H7 (cell line): ENCODE measurements around the gene PARP15. TPM values are rescaled to one million over a fixed set of nuclear protein-coding genes. Genes with fewer than 3 reads are reported as not detected.
"Not testable (repeated sequence)": the region's sequence is repeated elsewhere in the genome, so short reads cannot be mapped to it uniquely, and the experiment has no call there.

Experiments used
- DNase-seq: peaks from one replicate; pipeline ENCODE4 v3.0.0; 2012
- H3K27me3 ChIP-seq: 2 replicates; pipeline ENCODE4 v1.6.0; 2011; ENCODE audit warnings: mild to moderate bottlenecking, low read length; ENCODE audit not compliant: control insufficient read depth, insufficient read depth
- H3K36me3 ChIP-seq: replicated peaks from 2 replicates; pipeline ENCODE4 v1.5.1; 2011; ENCODE audit warnings: low read length; ENCODE audit not compliant: control insufficient read depth, insufficient read depth
- H3K4me3 ChIP-seq: 2 replicates; pipeline ENCODE4 v1.5.1; 2011; ENCODE audit warnings: low read depth, mild to moderate bottlenecking, control low read depth, low read length, moderate library complexity; ENCODE audit not compliant: insufficient read depth
- total RNA-seq: library from RNA; depleted of rRNA; stranded (reverse); fragments of >200 nt; shearing (Covaris generic); gene quantifications from 2 replicates; pipeline ENCODE4 v1.2.3, GENCODE V29; 2014

PARP15 gene
- total RNA-seq, 1 experiment from 2014 or later, result not detected

DNA sequence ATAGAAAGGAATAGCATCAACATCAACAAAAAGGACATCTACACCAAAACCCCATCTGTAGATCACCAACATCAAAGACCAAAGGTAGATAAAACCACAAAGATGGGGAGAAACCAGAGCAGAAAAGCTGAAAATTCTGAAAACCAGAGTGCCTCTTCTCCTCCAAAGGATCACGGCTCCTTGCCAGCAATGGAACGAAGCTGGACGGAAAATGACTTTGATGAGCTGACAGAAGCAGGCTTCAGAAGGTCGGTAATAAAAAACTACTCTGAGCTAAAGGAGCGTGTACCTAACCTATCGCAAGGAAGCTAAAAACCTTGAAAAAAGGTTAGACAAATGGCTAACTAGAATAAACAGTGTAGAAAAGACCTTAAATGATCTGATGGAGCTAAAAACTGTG, 74.5 kb downstream of the PARP15 start:
- H3K4me3 ChIP-seq, H3K27me3 ChIP-seq, DNase-seq, H3K36me3 ChIP-seq: not testable (repeated sequence)

DNA sequence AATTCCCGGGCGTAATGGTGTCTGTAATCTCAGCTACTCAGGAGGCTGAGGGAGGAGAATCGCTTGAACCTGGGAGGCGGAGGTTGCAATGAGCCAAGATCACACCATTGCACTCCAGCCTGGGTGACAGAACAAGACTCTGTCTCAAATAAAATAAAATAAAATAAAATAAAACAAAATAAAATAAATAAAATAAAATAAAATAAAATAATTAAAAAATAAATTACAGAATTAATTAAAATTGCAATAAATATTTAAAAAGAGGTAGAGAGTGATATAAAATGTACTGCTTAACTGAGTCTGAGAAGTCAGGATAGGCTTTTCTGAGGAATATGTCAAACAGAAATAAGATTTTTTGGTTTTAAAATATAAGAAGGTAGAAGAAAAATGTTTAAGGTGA, 80.9 kb downstream of the PARP15 start:
- H3K27me3 ChIP-seq, DNase-seq, H3K36me3 ChIP-seq, H3K4me3 ChIP-seq: not testable (repeated sequence)

DNA sequence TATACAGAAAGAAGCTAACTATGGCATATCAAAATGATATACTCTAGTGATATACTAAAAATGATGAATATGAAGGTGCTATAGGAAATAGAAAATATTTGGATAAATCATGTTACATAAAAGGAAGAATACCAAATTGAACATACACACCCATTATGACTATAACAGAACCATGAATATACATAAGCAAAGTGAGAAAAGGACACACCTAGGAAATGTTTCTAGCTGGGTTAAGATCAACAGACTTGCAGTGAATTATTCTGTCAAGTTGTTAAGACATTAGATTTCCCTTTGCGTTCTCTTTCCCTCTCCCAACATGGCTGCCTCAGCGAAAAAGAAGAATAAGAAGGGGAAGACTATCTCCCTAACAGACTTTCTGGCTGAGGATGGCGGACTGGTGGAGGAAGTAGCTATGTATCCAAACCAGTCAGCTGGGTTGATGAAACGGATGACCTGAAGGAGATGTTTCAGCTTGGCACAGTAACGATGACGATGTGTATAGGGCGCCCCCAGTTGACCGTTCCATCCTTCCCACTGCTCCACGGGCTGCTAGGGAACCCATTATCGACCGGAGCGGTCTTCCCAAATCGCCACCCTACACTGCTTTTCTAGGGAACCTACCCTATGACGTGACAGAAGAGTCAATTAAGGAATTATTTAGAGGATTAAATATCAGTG, 83.0 kb downstream of the PARP15 start:
- Histone ChIP-seq H3K36me3 (no peaks in the 10 kb centered on the region), H3K4me3 (no peak overlapping the region), H3K27me3 (no peaks in the 10 kb centered on the region)
- peak; percentile 16 for DNase-seq

- Histone ChIP-seq H3K4me3 (no peak overlapping the region), H3K36me3 (no peaks in the 10 kb centered on the region), H3K27me3 (no peaks in the 10 kb centered on the region)
- no peak for DNase-seq
These were observed 84.2 kb downstream of the PARP15 start for GRCh38 chr3:122661633-122662032.

DNA sequence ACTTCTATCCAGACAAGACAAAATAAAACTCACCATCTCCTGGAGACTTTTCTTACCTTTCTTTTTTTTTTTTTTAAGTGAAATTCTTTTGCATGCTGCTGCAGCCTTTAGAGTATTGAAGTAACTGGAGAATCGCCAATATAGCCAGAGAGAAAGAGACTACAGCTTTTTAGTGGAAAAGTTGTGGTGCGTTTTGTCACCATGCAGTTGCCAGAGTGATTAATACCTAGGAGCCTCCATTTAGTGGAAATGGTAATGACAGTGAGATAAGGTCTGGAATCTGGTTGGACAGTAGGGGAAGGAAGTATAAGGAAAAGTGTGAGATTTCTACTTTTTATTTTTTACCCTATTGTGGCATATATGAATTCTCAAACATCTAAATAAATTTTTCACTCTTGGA, 85.1 kb downstream of the PARP15 start:
- DNase-seq, result no peak
- Histone ChIP-seq H3K36me3 (no peaks in the 10 kb centered on the region), H3K27me3 (no peaks in the 10 kb centered on the region), H3K4me3 (no peak overlapping the region)

- no peak overlapping the region for H3K4me3 ChIP-seq
- no peaks in the 10 kb centered on the region for H3K36me3 ChIP-seq
- no peak for DNase-seq
- H3K27me3 ChIP-seq, result no peaks in the 10 kb centered on the region
These were observed 87.9 kb downstream of the PARP15 start for GRCh38 chr3:122665226-122665786.

- no peaks in the 10 kb centered on the region for H3K27me3 ChIP-seq
- no peak overlapping the region for H3K4me3 ChIP-seq
- H3K36me3 ChIP-seq, result no peaks in the 10 kb centered on the region
- no peak for DNase-seq
These were observed 88.4 kb downstream of the PARP15 start for GRCh38 chr3:122665881-122666280.

DNA sequence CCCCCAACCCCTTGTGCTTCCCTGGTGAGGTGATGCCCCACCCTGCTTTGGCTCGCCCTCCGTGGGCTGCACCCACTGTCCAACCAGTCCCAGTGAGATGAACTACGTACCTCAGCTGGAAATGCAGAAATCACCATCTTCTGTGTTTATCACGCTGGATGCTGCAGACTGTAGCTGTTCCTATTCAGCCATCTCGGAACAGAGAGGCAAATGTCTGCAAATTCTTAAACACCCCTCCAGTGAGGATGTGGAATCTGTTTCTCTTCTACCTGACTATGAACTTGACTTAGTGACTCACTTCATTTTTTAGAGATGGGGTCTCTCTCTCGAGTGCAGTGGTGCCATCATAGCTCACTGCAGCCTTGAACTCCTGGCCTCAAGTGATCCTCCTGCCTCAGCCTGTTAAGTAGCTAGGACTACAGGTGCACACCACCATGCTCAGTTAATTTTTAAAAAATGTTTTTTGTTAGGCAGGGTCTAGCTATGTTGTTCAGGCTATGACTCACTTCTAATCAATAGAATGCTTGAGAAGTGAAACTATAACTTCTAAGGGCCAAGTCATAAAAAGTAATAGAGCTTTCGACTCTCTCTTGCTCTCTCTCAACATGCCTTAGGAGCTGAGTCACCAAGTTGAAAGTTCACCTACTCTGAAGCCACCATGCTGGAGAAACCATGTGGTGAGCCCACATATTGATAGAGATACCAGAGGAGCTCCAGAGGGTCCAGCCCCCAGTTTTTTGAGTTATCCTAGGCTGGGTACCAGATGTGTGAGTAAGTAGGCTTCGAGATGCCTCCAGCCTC, 91.7 kb downstream of the PARP15 start:
- H3K27me3 ChIP-seq, result no peaks in the 10 kb centered on the region
- no peak for DNase-seq
- H3K36me3 ChIP-seq, result no peaks in the 10 kb centered on the region
- no peak overlapping the region for H3K4me3 ChIP-seq

DNA sequence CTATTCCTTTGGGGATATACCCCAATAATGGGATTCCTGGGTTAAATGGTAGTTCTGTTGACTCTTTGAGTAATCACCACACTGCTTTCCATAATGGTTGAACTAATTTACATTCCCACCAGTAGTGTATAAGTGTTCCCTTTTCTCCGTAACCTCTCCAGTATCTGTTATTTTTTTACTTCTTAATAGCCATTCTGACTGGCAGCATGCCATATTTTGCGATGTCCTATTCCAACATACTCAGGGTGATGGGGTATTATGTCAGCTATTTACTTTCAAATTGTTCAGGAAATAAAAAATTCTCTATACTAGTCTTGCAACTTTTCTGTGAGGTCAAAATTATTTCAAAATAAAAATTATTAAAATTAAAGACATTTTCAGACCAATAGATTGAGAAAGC, 94.1 kb downstream of the PARP15 start:
- DNase-seq, result no peak
- Histone ChIP-seq H3K36me3 (no peaks in the 10 kb centered on the region), H3K4me3 (no peak overlapping the region), H3K27me3 (no peaks in the 10 kb centered on the region)

GRCh38 chr3:122674339-122674738, 96.9 kb downstream of the PARP15 start:
- H3K36me3 ChIP-seq, result no peaks in the 10 kb centered on the region
- no peaks in the 10 kb centered on the region for H3K27me3 ChIP-seq
- no peak for DNase-seq
- H3K4me3 ChIP-seq, result no peak overlapping the region

DNA sequence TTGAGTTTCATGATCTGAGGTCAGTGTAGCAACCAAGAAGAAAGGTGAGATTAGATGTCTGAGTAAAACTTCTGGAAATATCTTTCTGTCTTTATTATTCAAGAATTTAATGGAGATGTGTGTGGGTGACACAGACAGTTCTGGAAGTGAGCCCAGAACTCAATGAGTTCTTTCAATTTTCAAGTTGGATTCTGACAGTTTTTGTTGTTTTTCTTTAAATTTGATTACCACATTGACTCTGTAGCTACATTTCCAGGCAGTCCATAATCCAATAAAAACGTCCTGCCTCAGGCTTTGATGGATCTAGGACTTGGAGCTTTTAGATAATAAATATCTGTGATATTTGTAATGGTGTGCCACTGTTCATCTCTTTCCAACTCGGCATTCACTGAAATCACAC, 99.3 kb downstream of the PARP15 start:
- H3K4me3 ChIP-seq, result no peak overlapping the region
- DNase-seq, result no peak

DNA sequence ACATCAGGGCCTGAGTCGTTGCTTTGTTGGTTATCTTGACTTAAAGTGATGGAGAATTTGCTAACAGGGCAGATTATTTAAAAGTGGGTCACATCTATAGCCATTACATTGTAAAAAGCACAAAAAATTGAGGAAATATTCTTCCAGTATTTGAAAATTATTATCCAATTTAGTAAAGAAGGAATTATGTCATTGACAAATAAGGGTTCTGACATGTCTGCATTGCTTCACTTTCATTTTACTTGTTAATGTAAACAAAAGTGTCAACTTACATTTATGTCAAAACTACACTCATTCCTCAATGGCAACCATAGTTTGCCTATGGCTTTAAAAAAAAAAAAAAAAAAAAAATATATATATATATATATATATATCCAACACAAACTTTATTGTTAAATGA, 99.8 kb downstream of the PARP15 start:
- Histone ChIP-seq H3K4me3 (no peak overlapping the region), H3K36me3 (no peaks in the 10 kb centered on the region), H3K27me3 (peaks cover 4% of the 10 kb centered on the region)
- DNase-seq, result no peak

More for the DNA sequence above, 99.3 kb downstream of the PARP15 start:
- Histone ChIP-seq H3K36me3 (no peaks in the 10 kb centered on the region), H3K27me3 (peaks cover 4% of the 10 kb centered on the region)

DNA sequence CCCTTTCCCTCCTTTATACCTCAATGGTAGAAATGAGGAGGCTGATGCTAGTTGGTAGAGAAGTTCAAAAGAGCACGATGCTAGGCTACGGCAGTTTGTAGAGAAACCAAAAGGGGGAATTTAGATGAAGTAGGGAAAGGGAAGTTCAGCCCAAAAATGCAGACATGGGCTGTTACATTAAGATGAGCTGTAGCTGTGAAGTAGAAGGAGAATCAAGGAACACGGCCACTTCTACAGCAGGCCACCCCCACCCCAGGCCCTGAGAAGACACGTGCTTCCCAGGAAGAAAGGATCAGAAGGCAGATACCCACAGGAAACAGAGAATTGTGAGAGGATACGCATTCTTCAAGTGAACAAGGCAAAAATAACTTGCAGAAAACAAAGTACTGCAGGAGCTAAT, 101.1 kb downstream of the PARP15 start:
- peaks cover 4% of the 10 kb centered on the region for H3K27me3 ChIP-seq
- no peaks in the 10 kb centered on the region for H3K36me3 ChIP-seq
- no peak for DNase-seq
- no peak overlapping the region for H3K4me3 ChIP-seq

DNA sequence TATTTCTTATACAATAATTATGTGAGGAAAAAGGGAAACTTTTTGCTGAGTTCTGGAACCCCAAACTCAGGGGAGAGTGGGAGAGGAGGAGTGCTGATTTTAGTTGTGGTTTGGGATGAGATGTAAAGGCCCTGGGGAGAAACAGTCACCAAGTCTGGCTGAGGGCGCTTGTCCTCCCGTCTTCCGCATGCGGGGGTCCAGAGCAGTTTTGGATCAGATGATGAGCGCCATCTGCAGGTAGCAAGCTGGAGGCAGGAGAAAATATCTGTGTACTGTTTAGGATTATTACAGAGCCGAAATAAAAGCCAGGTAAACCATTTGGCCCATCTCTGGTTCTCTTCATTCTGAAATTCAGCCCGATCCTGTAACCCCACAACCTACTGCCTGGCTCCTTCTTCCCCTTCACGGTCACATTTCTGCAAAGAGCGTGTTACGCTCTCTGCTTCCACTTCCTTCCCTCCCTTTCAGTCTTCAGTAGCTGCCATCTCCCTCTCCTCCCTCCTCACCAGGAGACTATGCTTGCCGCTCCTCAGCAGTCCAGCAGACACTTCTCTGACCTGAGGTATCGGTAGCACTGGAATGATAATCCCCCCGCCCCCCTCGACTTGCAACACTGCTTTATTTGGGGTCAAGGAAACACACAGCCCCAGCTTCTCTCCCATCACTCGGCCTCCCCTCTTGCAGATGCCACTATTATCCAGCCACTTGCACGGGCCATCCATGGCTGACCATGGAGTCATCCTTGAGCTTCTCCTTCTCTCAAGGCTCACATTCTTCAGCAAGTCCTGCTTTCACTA, 101.8 kb downstream of the PARP15 start:
- DNase-seq, result peak; percentile 60
- H3K36me3 ChIP-seq, result no peaks in the 10 kb centered on the region
- H3K4me3 ChIP-seq, result peak overlapping the region; percentile 20
- H3K27me3 ChIP-seq, result peaks cover 4% of the 10 kb centered on the region
